Stomach (tissue), 9 donors: ENCODE data around the gene RPS15. TPM values are rescaled to one million over a fixed set of nuclear protein-coding genes. Genes with fewer than 3 reads are reported as not detected.

Source experiments
- DNase-seq, 2 donors: peaks; one replicate each; pipeline versions ENCODE4 v3.0.0 to v3.0.0-alpha.2; 2013 to 2019
- H3K27ac ChIP-seq, 5 donors: fragments of 200-600 bp in 4 of 5; sonication (generic) in 4 of 5; one replicate each; pipeline ENCODE4 v1.5.1; 2013 to 2019; ENCODE audit warnings: mild to moderate bottlenecking in 1 of 5, moderate library complexity in 1 of 5
- H3K27me3 ChIP-seq, 3 donors: fragments of 200-600 bp; sonication (generic); one replicate each; pipeline ENCODE4 v1.5.1; 2017 to 2019; ENCODE audit warnings: mixed run types in 1 of 3
- H3K36me3 ChIP-seq, 4 donors: fragments of 200-600 bp; sonication (generic); 1 replicate in 3 of 4; 2 replicates in 1 of 4; pipeline ENCODE4 v1.5.1; 2016 to 2019
- H3K4me1 ChIP-seq, 4 donors: fragments of 200-600 bp; sonication (generic); one replicate each; pipeline ENCODE4 v1.5.1; 2016 to 2019
- H3K4me3 ChIP-seq, 4 donors: fragments of 200-600 bp; sonication (generic) in 3 of 4; one replicate each; pipeline ENCODE4 v1.5.1; 2016 to 2019; ENCODE audit warnings: mild to moderate bottlenecking in 1 of 4
- H3K9me3 ChIP-seq, 4 donors: fragments of 200-600 bp; sonication (generic); one replicate each; pipeline ENCODE4 v1.5.1; 2016 to 2019
- CTCF ChIP-seq, 7 experiments: fragments of 450-650 bp in 4 of 7; fragments of 200-600 bp in 3 of 7; sonication (generic) in 3 of 7; IDR thresholded peaks; one replicate each; pipeline ENCODE4 v1.5.1; 2016 to 2019; ENCODE audit warnings: antibody characterized with exemption in 7 of 7, control low read depth in 2 of 7, mild to moderate bottlenecking in 1 of 7
- EP300 ChIP-seq: sonication (generic); formaldehyde crosslinking; IDR thresholded peaks from one replicate; pipeline ENCODE4 v1.6.1; 2017; ENCODE audit warnings: antibody characterized with exemption
- POLR2A ChIP-seq, 4 donors: fragments of 450-650 bp; IDR thresholded peaks; one replicate each; pipeline ENCODE4 v1.6.1; 2016; ENCODE audit warnings: antibody characterized with exemption in 4 of 4, control low read depth in 2 of 4, mild to moderate bottlenecking in 1 of 4, moderate library complexity in 1 of 4
- POLR2AphosphoS5 ChIP-seq, 3 donors: sonication (generic); formaldehyde crosslinking; IDR thresholded peaks; one replicate each; pipeline ENCODE4 v1.6.1; 2016; ENCODE audit warnings: antibody characterized with exemption in 3 of 3
- WGBS, 5 donors: extraction: QIAGEN DNeasy Blood & Tissue Kit in 3 of 5; methylation state at CpG; one replicate each; pipeline versions ENCODE4 v1.1.5 to v1.1.7; 2013 to 2018; 5-methylcytosine and 5-hydroxymethylcytosine counted together
- intact Hi-C: fragments of 100-400 bp; cut with DNase I; formaldehyde crosslinking; loops from one replicate; pipeline ENCODE4 v1.15.1; 2023; ENCODE audit warnings: low total_unique reads
- polyA plus RNA-seq, 3 donors: library from polyadenylated mRNA; stranded (reverse); fragments of 200-250 nt; gene quantifications; one replicate each; pipeline ENCODE4 v1.2.3, GENCODE V29; 2013
- total RNA-seq, 5 donors: library from RNA; depleted of rRNA; stranded (reverse); fragments of >200 nt; gene quantifications; one replicate each; pipeline versions ENCODE4 v1.1.0 to v1.2.3, GENCODE V29; 2014 to 2016
- donor health status: healthy with polysubstance abuse.
- donor health status: Bipolar disorder and iron deficiency.
- donor health status: healthy.

RPS15 gene
- total and polyA plus RNA-seq, 8 donors, result 428 to 4,539 (median 2,187) TPM

- Histone ChIP-seq H3K27me3 (peaks cover 0 to 20% (median 0%) of the 10 kb centered on the region in 3 donors), H3K27ac (peak overlapping the region in 1 of 5 donors; percentile 61), H3K4me3 (peak overlapping the region; percentile 60 to 88 (median 64)), H3K4me1 (peaks cover 23 to 56% (median 53%) of the 10 kb centered on the region in 4 donors), H3K36me3 (no peaks in the 10 kb centered on the region), H3K9me3 (no peaks in the 10 kb centered on the region)
- no peak for TF ChIP-seq POLR2A (IDR thresholded peaks at IDR 0.05)
- TF ChIP-seq CTCF (IDR thresholded peaks at IDR 0.05), result peak in 1 of 7 experiments; percentile 2
- WGBS, 5 donors, result 58 to 70% (median 67%) methylated on average over 11 of the region's 11 CpGs
- no peak for DNase-seq
- intact Hi-C loops, result no loop called here
Measured at GRCh38 chr19:1401889-1402217, 36.3 kb upstream of the RPS15 start.

GRCh38 chr19:1402411-1403070 is 35.7 kb upstream of the RPS15 start:
- H3K27ac ChIP-seq, result no peak overlapping the region
- no peaks in the 10 kb centered on the region for H3K9me3 ChIP-seq
- H3K4me1 ChIP-seq, result peaks cover 23 to 55% (median 51%) of the 10 kb centered on the region in 4 donors
- H3K27me3 ChIP-seq, result peaks cover 0 to 20% (median 0%) of the 10 kb centered on the region in 3 donors
- WGBS, 5 donors, result 44 to 57% (median 55%) methylated on average over 17 to 25 of the region's 25 CpGs
- H3K36me3 ChIP-seq, result no peaks in the 10 kb centered on the region
- intact Hi-C loops, result no loop called here
- TF ChIP-seq POLR2AphosphoS5 (IDR thresholded peaks at IDR 0.05), result no peak
- DNase-seq, result no peak
- no peak overlapping the region for H3K4me3 ChIP-seq

- TF ChIP-seq POLR2A (IDR thresholded peaks at IDR 0.05) (no peak), EP300 (no peak), POLR2AphosphoS5 (IDR thresholded peaks at IDR 0.05) (peak; percentile 42 to 86 (median 73)), CTCF (IDR thresholded peaks at IDR 0.05) (peak in 2 of 7 experiments; percentile 29 to 35)
- 0 to 2% (median 0%) methylated on average over 47 to 72 of the region's 72 CpGs for WGBS, 5 donors
- intact Hi-C loops, result no loop called here
- Histone ChIP-seq H3K27me3 (peaks cover 0 to 8% (median 0%) of the 10 kb centered on the region in 3 donors), H3K27ac (peak overlapping the region; percentile 82 to 98 (median 88)), H3K4me1 (peaks cover 30 to 67% (median 63%) of the 10 kb centered on the region in 4 donors), H3K9me3 (no peaks in the 10 kb centered on the region), H3K36me3 (peaks cover 0 to 10% (median 8%) of the 10 kb centered on the region in 4 donors), H3K4me3 (peak overlapping the region; percentile 52 to 100 (median 98))
- DNase-seq, result peak; percentile 100
Measured at GRCh38 chr19:1406774-1407527, 31.2 kb upstream of the RPS15 start.

- peaks cover 38 to 67% (median 63%) of the 10 kb centered on the region in 4 donors for H3K4me1 ChIP-seq
- 0 to 1% (median 0%) methylated on average over 9 to 121 of the region's 121 CpGs for WGBS, 5 donors
- H3K27ac ChIP-seq, result peak within 1 kb of the TSS; percentile 88 to 98 (median 96)
- intact Hi-C loops, result no loop called here
- peaks cover 4 to 14% (median 11%) of the 10 kb centered on the region in 4 donors for H3K36me3 ChIP-seq
- peak in 1 of 2 donors; percentile 52 for DNase-seq
- peak within 1 kb of the TSS; percentile 97 to 100 (median 100) for H3K4me3 ChIP-seq
- TF ChIP-seq EP300 (no peak), POLR2A (IDR thresholded peaks at IDR 0.05) (no peak), CTCF (IDR thresholded peaks at IDR 0.05) (no peak), POLR2AphosphoS5 (IDR thresholded peaks at IDR 0.05) (no peak)
- H3K27me3 ChIP-seq, result peaks cover 0 to 5% (median 0%) of the 10 kb centered on the region in 3 donors
- H3K9me3 ChIP-seq, result no peaks in the 10 kb centered on the region
Measured at GRCh38 chr19:1407528-1408299, 30.5 kb upstream of the RPS15 start, which contains the start of gene DAZAP1. DAZAP1 (plus strand) TSS chr19:1407586; CDS start chr19:1407774, 188 bp downstream.
